Testis (tissue), 2 donors: ENCODE results near the gene INSIG2.

Experiments used
- POLR2A ChIP-seq: fragments of 450-650 bp; IDR thresholded peaks from one replicate; pipeline ENCODE4 v1.6.1; 2017; ENCODE audit warnings: antibody characterized with exemption, mild to moderate bottlenecking, moderate library complexity
- TF ChIP-seq, protein P1 (sequence below), 3 experiments: fragments of 450-650 bp in 2 of 3; fragments of 200-600 bp in 1 of 3; sonication (generic) in 1 of 3; IDR thresholded peaks; one replicate each; pipeline ENCODE4 v1.5.1; 2016 to 2019; ENCODE audit warnings: antibody characterized with exemption in 3 of 3, mild to moderate bottlenecking in 2 of 3, moderate library complexity in 1 of 3

- TF ChIP-seq POLR2A = no peak
- TF ChIP-seq, protein P1, sequence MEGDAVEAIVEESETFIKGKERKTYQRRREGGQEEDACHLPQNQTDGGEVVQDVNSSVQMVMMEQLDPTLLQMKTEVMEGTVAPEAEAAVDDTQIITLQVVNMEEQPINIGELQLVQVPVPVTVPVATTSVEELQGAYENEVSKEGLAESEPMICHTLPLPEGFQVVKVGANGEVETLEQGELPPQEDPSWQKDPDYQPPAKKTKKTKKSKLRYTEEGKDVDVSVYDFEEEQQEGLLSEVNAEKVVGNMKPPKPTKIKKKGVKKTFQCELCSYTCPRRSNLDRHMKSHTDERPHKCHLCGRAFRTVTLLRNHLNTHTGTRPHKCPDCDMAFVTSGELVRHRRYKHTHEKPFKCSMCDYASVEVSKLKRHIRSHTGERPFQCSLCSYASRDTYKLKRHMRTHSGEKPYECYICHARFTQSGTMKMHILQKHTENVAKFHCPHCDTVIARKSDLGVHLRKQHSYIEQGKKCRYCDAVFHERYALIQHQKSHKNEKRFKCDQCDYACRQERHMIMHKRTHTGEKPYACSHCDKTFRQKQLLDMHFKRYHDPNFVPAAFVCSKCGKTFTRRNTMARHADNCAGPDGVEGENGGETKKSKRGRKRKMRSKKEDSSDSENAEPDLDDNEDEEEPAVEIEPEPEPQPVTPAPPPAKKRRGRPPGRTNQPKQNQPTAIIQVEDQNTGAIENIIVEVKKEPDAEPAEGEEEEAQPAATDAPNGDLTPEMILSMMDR (IDR thresholded peaks at IDR 0.05) = no peak
Measured at GRCh38 chr2:118078734-118079133, 9.5 kb upstream of the INSIG2 start.
